Adipose tissue (tissue), 3 donors: ENCODE data around the gene RPL35A. TPM values are rescaled to one million over a fixed set of nuclear protein-coding genes. Genes with fewer than 3 reads are reported as not detected.
"Not testable (repeated sequence)": the region's sequence is repeated elsewhere in the genome, so short reads cannot be mapped to it uniquely, and the experiment has no call there.

Experiments
- H3K27ac ChIP-seq: one replicate; pipeline ENCODE4 v1.5.1; 2013; ENCODE audit warnings: low read depth, low read length
- WGBS, 3 donors: extraction: QIAGEN DNeasy Blood & Tissue Kit; methylation state at CpG; one replicate each; pipeline ENCODE4 v1.1.7; 2013; 5-methylcytosine and 5-hydroxymethylcytosine counted together
- polyA plus RNA-seq, 3 donors: library from polyadenylated mRNA; stranded (reverse); fragments of 200-250 nt; gene quantifications; one replicate each; pipeline ENCODE4 v1.2.3, GENCODE V29; 2013
- donor health status: healthy with polysubstance abuse.
- donor health status: Bipolar disorder and iron deficiency.
- donor health status: healthy.

The RPL35A gene
- 1,000 to 10,000 TPM; 1,363 to 2,640 (median 1,495) TPM for polyA plus RNA-seq

GRCh38 chr3:197949778-197950676 is at the start of gene RPL35A:
RPL35A (plus strand) TSS chr3:197950190; CDS start chr3:197950968, 778 bp downstream.
- 0% methylated on average over 36 of the region's 36 CpGs for WGBS, 3 donors
- H3K27ac ChIP-seq, result peak within 1 kb of the TSS; percentile 25

- H3K27ac ChIP-seq, result no peak overlapping the region
- 87 to 95% (median 95%) methylated on average over 4 of the region's 4 CpGs for WGBS, 3 donors
Measured at GRCh38 chr3:197901626-197902025, 48.4 kb upstream of the RPL35A start.

- 14 to 17% (median 16%) methylated on average over 17 of the region's 17 CpGs for WGBS, 3 donors
- H3K27ac ChIP-seq, result no peak overlapping the region
Measured at GRCh38 chr3:197906023-197906849, 43.8 kb upstream of the RPL35A start.

GRCh38 chr3:197906850-197907187 is 43.2 kb upstream of the RPL35A start:
- 62 to 74% (median 65%) methylated on average over 3 of the region's 3 CpGs for WGBS, 3 donors
- no peak overlapping the region for H3K27ac ChIP-seq

GRCh38 chr3:197907196-197907595 is 42.8 kb upstream of the RPL35A start:
- no peak overlapping the region for H3K27ac ChIP-seq
- 70 to 86% (median 85%) methylated on average over 2 of the region's 2 CpGs for WGBS, 3 donors

- not testable (repeated sequence) for H3K27ac ChIP-seq
Measured at GRCh38 chr3:197908550-197908949, 41.4 kb upstream of the RPL35A start.

GRCh38 chr3:197908957-197909701 is 40.9 kb upstream of the RPL35A start:
- 89 to 96% (median 90%) methylated on average over 4 of the region's 4 CpGs for whole genome bisulfite sequencing, 3 donors
- H3K27ac ChIP-seq, result no peak overlapping the region

More at GRCh38 chr3:197908550-197908949, 41.4 kb upstream of the RPL35A start:
- 89 to 94% (median 92%) methylated on average over 2 of the region's 2 CpGs for WGBS, 3 donors

GRCh38 chr3:197912741-197913476 is 37.1 kb upstream of the RPL35A start:
- no peak overlapping the region for H3K27ac ChIP-seq
- 80 to 89% (median 89%) methylated on average over 33 of the region's 33 CpGs for WGBS, 3 donors

- H3K27ac ChIP-seq, result no peak overlapping the region
- WGBS, 3 donors, result 94 to 97% (median 97%) methylated on average over 12 of the region's 12 CpGs
Measured at GRCh38 chr3:197913641-197914380, 36.2 kb upstream of the RPL35A start.

- H3K27ac ChIP-seq, result not testable (repeated sequence)
- WGBS, 3 donors, result 84 to 92% (median 85%) methylated on average over 21 to 22 of the region's 24 CpGs
Measured at GRCh38 chr3:197921429-197922275, 28.3 kb upstream of the RPL35A start.

- WGBS, 3 donors, result 61 to 79% (median 71%) methylated on average over 7 of the region's 7 CpGs
- no peak overlapping the region for H3K27ac ChIP-seq
Measured at GRCh38 chr3:197926418-197926817, 23.6 kb upstream of the RPL35A start.

- 90 to 93% (median 92%) methylated on average over 3 of the region's 3 CpGs for WGBS, 3 donors
- H3K27ac ChIP-seq, result not testable (repeated sequence)
Measured at GRCh38 chr3:197927578-197927977, 22.4 kb upstream of the RPL35A start.

GRCh38 chr3:197936819-197937384 is 13.1 kb upstream of the RPL35A start:
- 87 to 92% (median 90%) methylated on average over 15 of the region's 15 CpGs for WGBS, 3 donors

GRCh38 chr3:197940745-197941384 is 9.1 kb upstream of the RPL35A start:
- H3K27ac ChIP-seq, result no peak overlapping the region
- WGBS, 3 donors, result 76 to 89% (median 86%) methylated on average over 1 of the region's 1 CpG

More at GRCh38 chr3:197936819-197937384, 13.1 kb upstream of the RPL35A start:
- H3K27ac ChIP-seq, result no peak overlapping the region

GRCh38 chr3:197942956-197943556 is 6.9 kb upstream of the RPL35A start:
- H3K27ac ChIP-seq, result no peak overlapping the region
- 35 to 50% (median 41%) methylated on average over 2 of the region's 2 CpGs for whole genome bisulfite sequencing, 3 donors
